Muscle layer of duodenum (tissue), 2 donors: ENCODE measurements around the gene SLIT1.

Experiments used
- H3K27ac ChIP-seq: one replicate; pipeline ENCODE4 v1.7.0; 2013; ENCODE audit warnings: mild to moderate bottlenecking, low read length
- H3K27me3 ChIP-seq: one replicate; pipeline ENCODE4 v1.7.0; 2013; ENCODE audit warnings: low read depth, mild to moderate bottlenecking, control low read depth, low read length
- H3K36me3 ChIP-seq, 2 donors: one replicate each; pipeline ENCODE4 v1.7.0; 2013; ENCODE audit warnings: low read length in 2 of 2, control low read depth in 1 of 2, mild to moderate bottlenecking in 1 of 2; ENCODE audit not compliant: insufficient read depth in 2 of 2, control insufficient read depth in 1 of 2
- H3K4me1 ChIP-seq, 2 donors: one replicate each; pipeline ENCODE4 v1.7.0; 2013; ENCODE audit warnings: low read length in 2 of 2, mild to moderate bottlenecking in 2 of 2, control low read depth in 1 of 2, moderate library complexity in 1 of 2; ENCODE audit not compliant: insufficient read depth in 2 of 2, control insufficient read depth in 1 of 2
- H3K4me3 ChIP-seq, 2 donors: one replicate each; pipeline ENCODE4 v1.7.0; 2013; ENCODE audit warnings: low read length in 2 of 2, low read depth in 1 of 2, mild to moderate bottlenecking in 1 of 2
- H3K9me3 ChIP-seq, 2 donors: one replicate each; pipeline ENCODE4 v1.7.0; 2013; ENCODE audit warnings: low read length in 2 of 2, control low read depth in 1 of 2, mild to moderate bottlenecking in 1 of 2; ENCODE audit not compliant: control insufficient read depth in 1 of 2
- donor health status: healthy.

Gene SLIT1

GRCh38 chr10:97136756-97137155 lies 49.0 kb downstream of the SLIT1 start:
- no peak overlapping the region for H3K4me3 ChIP-seq
- H3K27me3 ChIP-seq: peaks cover 10% of the 10 kb centered on the region
- no peaks in the 10 kb centered on the region for H3K4me1 ChIP-seq
- H3K36me3 ChIP-seq: no peaks in the 10 kb centered on the region
- no peaks in the 10 kb centered on the region for H3K9me3 ChIP-seq
- no peak overlapping the region for H3K27ac ChIP-seq

- no peaks in the 10 kb centered on the region for H3K9me3 ChIP-seq
- H3K27me3 ChIP-seq: peaks cover 4% of the 10 kb centered on the region
- no peak overlapping the region for H3K4me3 ChIP-seq
- no peaks in the 10 kb centered on the region for H3K4me1 ChIP-seq
- H3K36me3 ChIP-seq: no peaks in the 10 kb centered on the region
- H3K27ac ChIP-seq: no peak overlapping the region
Measured at GRCh38 chr10:97135464-97135863, 50.3 kb downstream of the SLIT1 start.

GRCh38 chr10:97134983-97135382 lies 50.8 kb downstream of the SLIT1 start:
- Histone ChIP-seq H3K4me1 (no peaks in the 10 kb centered on the region), H3K27me3 (no peaks in the 10 kb centered on the region)

GRCh38 chr10:97134110-97134509 lies 51.6 kb downstream of the SLIT1 start:
- H3K4me3 ChIP-seq: no peak overlapping the region
- H3K27me3 ChIP-seq: no peaks in the 10 kb centered on the region
- no peaks in the 10 kb centered on the region for H3K36me3 ChIP-seq
- no peak overlapping the region for H3K27ac ChIP-seq
- H3K4me1 ChIP-seq: no peaks in the 10 kb centered on the region
- H3K9me3 ChIP-seq: no peaks in the 10 kb centered on the region

More at GRCh38 chr10:97134983-97135382, 50.8 kb downstream of the SLIT1 start:
- Histone ChIP-seq H3K4me3 (no peak overlapping the region), H3K9me3 (no peaks in the 10 kb centered on the region), H3K27ac (no peak overlapping the region), H3K36me3 (no peaks in the 10 kb centered on the region)

- Histone ChIP-seq H3K27ac (no peak overlapping the region), H3K36me3 (no peaks in the 10 kb centered on the region), H3K4me1 (no peaks in the 10 kb centered on the region), H3K4me3 (no peak overlapping the region), H3K27me3 (no peaks in the 10 kb centered on the region), H3K9me3 (no peaks in the 10 kb centered on the region)
Measured at GRCh38 chr10:97132273-97132672, 53.5 kb downstream of the SLIT1 start.

- Histone ChIP-seq H3K27ac (no peak overlapping the region), H3K4me3 (no peak overlapping the region), H3K9me3 (no peaks in the 10 kb centered on the region), H3K36me3 (no peaks in the 10 kb centered on the region), H3K27me3 (no peaks in the 10 kb centered on the region), H3K4me1 (no peaks in the 10 kb centered on the region)
Measured at GRCh38 chr10:97131666-97132065, 54.1 kb downstream of the SLIT1 start.

GRCh38 chr10:97131181-97131628 lies 54.6 kb downstream of the SLIT1 start:
- Histone ChIP-seq H3K9me3 (no peaks in the 10 kb centered on the region), H3K27ac (no peak overlapping the region), H3K36me3 (no peaks in the 10 kb centered on the region), H3K4me1 (no peaks in the 10 kb centered on the region), H3K27me3 (no peaks in the 10 kb centered on the region), H3K4me3 (no peak overlapping the region)

- H3K4me1 ChIP-seq: no peaks in the 10 kb centered on the region
- H3K27ac ChIP-seq: no peak overlapping the region
Measured at GRCh38 chr10:97129666-97130065, 56.1 kb downstream of the SLIT1 start.

GRCh38 chr10:97128516-97129154 lies 57.1 kb downstream of the SLIT1 start:
- Histone ChIP-seq H3K27ac (no peak overlapping the region), H3K4me1 (no peaks in the 10 kb centered on the region), H3K9me3 (no peaks in the 10 kb centered on the region), H3K4me3 (no peak overlapping the region), H3K27me3 (no peaks in the 10 kb centered on the region), H3K36me3 (no peaks in the 10 kb centered on the region)

More at GRCh38 chr10:97129666-97130065, 56.1 kb downstream of the SLIT1 start:
- Histone ChIP-seq H3K4me3 (no peak overlapping the region), H3K27me3 (no peaks in the 10 kb centered on the region), H3K9me3 (no peaks in the 10 kb centered on the region), H3K36me3 (no peaks in the 10 kb centered on the region)

- no peak overlapping the region for H3K27ac ChIP-seq
- H3K4me3 ChIP-seq: no peak overlapping the region
- H3K4me1 ChIP-seq: no peaks in the 10 kb centered on the region
- H3K27me3 ChIP-seq: no peaks in the 10 kb centered on the region
- H3K36me3 ChIP-seq: no peaks in the 10 kb centered on the region
- no peaks in the 10 kb centered on the region for H3K9me3 ChIP-seq
Measured at GRCh38 chr10:97128039-97128492, 57.7 kb downstream of the SLIT1 start.

GRCh38 chr10:97127509-97127908 lies 58.2 kb downstream of the SLIT1 start:
- H3K4me1 ChIP-seq: no peaks in the 10 kb centered on the region
- no peaks in the 10 kb centered on the region for H3K9me3 ChIP-seq
- no peak overlapping the region for H3K27ac ChIP-seq
- H3K4me3 ChIP-seq: no peak overlapping the region
- no peaks in the 10 kb centered on the region for H3K36me3 ChIP-seq
- H3K27me3 ChIP-seq: no peaks in the 10 kb centered on the region

- Histone ChIP-seq H3K27ac (no peak overlapping the region), H3K9me3 (no peaks in the 10 kb centered on the region), H3K4me1 (no peaks in the 10 kb centered on the region), H3K4me3 (no peak overlapping the region), H3K36me3 (no peaks in the 10 kb centered on the region), H3K27me3 (no peaks in the 10 kb centered on the region)
Measured at GRCh38 chr10:97124211-97124610, 61.5 kb downstream of the SLIT1 start.
